Measurements from ENCODE around the gene EPN1.

The EPN1 gene

GRCh38 chr19:55646889-55647731 lies 27.9 kb upstream of the EPN1 start:
- no peak for DNase-seq

GRCh38 chr19:55647732-55648584 lies 27.1 kb upstream of the EPN1 start, which contains the start of gene CCDC106:
TSS of gene CCDC106 (plus strand) at chr19:55648212. CDS start at chr19:55649047, 835 bp downstream.
- DNase-seq = peak; percentile 44

GRCh38 chr19:55648585-55649267 lies 26.3 kb upstream of the EPN1 start:
- DNase-seq = no peak

- no peak for DNase-seq
Measured at GRCh38 chr19:55649268-55650125, 25.5 kb upstream of the EPN1 start.

- no peak for DNase-seq
Measured at GRCh38 chr19:55650126-55650557, 24.9 kb upstream of the EPN1 start.

GRCh38 chr19:55650602-55651230 lies 24.3 kb upstream of the EPN1 start:
- no peak for DNase-seq

GRCh38 chr19:55651236-55651635 lies 23.8 kb upstream of the EPN1 start:
- no peak for DNase-seq

- DNase-seq = no peak
Measured at GRCh38 chr19:55652311-55653128, 22.5 kb upstream of the EPN1 start.

- DNase-seq = peak; percentile 99
Measured at GRCh38 chr19:55653651-55654322, 21.2 kb upstream of the EPN1 start.

GRCh38 chr19:55654323-55654867 lies 20.6 kb upstream of the EPN1 start:
- DNase-seq = peak; percentile 96

GRCh38 chr19:55654868-55655647 lies 20.0 kb upstream of the EPN1 start, which contains the start of gene U2AF2:
TSS of gene U2AF2 (plus strand) at chr19:55655035. CDS start at chr19:55655105, 70 bp downstream.
- peak; percentile 96 for DNase-seq

- DNase-seq = no peak
Measured at GRCh38 chr19:55655648-55656040, 19.4 kb upstream of the EPN1 start.

- DNase-seq = no peak
Measured at GRCh38 chr19:55656552-55656951, 18.5 kb upstream of the EPN1 start.

GRCh38 chr19:55656988-55657747 lies 17.9 kb upstream of the EPN1 start:
- DNase-seq = no peak

- no peak for DNase-seq
Measured at GRCh38 chr19:55658846-55659459, 16.1 kb upstream of the EPN1 start.

- DNase-seq = no peak
Measured at GRCh38 chr19:55659822-55660221, 15.2 kb upstream of the EPN1 start.

- no peak for DNase-seq
Measured at GRCh38 chr19:55660404-55660803, 14.6 kb upstream of the EPN1 start.

- DNase-seq = no peak
Measured at GRCh38 chr19:55660991-55661390, 14.0 kb upstream of the EPN1 start.
